Measurements from ENCODE around the gene JMY.

Gene JMY

GRCh38 chr5:79235634-79236361 is at the start of gene JMY:
Gene JMY (plus strand): TSS chr5:79236131. CDS start chr5:79236651, 520 bp downstream.
- peak; percentile 73 for DNase-seq

DNA sequence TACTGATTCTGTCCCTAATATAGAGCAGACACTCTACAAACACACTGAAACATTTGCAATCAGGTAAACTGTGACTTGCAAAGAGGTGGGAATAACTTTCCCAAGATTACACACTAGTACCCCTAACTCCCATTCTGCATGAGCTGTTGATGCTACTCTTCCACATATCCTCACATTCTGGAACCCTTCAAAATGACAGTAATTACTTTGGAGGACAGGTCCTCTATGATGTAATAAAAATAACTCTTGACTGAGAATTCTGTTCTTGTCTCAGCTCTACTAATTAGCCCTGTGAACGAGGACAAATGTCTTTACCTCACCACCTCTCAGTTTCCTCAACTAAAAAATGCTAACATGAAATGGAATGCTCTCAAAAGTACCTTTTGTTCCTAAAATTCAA is 49.5 kb upstream of the JMY start:
- no peak for DNase-seq

DNA sequence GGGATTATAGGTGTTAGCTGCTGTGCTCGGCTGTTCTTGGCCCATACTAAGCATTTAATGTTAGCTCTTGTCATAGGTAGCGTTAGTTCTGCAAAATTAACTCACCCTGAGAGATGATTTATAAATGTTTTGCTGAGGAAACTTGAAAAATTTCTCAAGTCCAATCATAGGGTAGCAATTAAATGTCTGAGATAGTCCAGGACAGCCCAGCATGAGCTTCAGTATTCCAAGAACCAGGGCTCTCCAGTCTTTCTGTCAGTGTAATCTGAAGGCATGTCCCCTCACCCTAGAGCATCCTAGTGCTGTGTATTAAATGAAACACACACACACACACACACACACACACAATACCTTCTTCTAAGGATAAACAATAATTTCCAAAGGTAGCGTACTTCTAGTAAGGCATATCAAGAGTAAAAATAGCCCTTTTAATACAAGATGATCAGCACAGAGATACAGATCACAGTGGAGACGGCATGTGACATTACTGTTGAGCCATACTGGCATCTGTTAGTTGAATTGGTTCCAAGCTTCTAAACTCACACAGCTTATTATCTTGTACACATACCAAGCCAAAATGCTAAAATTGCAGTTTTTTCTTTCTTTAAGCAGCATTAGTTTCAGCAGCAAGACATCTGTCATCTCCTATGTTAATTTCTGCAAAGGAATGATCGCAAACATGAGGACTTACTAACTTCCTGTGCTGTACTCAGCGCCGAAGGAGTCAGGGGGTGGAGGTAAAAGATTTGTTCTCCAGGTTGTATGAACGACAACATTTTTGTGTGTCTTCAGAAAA is 46.3 kb upstream of the JMY start:
- DNase-seq, result no peak

DNA sequence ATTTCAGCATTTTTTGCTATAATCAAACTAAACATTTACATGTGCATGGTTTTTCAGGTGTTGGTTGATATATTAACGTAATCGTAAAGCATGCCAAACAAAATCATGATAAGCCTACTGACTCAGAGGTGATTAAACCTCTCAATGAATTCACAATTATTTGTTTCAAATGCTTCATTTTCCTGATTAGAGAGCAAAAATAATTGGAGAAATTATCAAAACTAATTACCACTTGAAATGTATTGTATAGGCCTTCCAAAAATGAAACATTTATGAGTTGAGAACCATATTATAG is 45.7 kb upstream of the JMY start:
- DNase-seq, result no peak

- no peak for DNase-seq
These were observed 44.5 kb upstream of the JMY start for GRCh38 chr5:79191457-79191856.

DNA sequence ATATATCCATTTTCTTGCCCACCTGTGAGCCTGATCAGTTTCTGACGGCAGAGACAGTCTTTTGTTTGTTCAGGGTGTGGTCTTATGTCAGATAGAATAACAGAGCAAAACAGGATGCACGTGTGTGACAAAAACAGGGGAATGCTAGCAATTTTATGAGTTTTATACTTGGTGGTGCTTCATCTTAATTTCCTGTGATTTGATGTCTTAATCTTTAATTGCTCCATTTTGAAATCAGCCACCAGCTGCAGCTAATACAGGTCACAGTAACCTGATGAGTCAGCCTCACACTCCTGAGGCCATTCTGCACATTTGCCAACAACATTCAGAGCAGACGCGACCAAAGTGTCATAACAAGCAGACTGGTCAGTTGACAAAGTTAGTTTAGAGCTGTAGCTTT is 42.3 kb upstream of the JMY start:
- DNase-seq, result no peak

DNA sequence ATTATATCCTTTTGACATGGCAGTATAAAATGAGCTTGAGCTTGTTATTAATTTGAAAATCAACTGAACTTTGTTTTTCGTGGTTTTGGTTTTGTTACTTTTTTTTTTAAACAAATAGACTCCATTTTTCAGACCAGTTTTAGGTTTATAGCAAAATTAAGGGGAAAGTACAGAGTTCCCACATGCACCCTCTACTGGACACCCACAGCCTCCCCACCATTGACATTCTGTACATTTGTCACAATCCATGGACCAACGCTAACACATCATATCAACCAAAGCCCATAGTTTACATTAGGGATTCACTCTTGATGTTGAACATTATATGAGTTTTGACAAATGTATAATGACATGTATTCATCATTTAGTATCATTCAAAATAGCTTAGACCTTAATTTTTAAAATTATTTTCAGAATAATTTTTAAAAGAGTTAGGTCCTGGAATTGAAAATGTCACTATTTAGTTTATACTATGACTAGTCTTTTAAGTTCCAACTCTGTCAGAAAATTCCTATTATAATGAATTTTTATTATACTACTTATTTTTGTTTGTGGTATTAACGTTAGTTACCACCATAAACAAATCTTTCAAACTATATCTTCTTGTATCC is 35.3 kb upstream of the JMY start:
- no peak for DNase-seq

DNA sequence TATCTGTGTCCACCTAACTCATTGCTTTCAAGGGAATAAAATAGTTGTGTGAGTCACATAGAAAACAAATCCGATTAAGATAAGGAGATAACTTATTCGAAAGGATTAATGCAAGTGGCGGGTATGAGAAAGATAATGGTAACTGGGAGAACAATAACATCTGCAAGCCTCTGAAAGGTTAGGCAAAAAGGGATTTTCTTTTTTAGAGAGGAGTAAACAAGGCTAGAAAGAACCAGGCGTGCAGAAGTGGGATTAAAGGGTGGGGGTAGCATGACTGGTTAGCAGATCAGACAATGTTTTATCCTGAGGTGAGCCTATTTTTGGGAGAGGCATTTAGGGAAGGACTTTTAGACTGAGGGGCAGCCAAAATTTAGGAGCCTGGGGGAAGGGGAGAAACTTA is 34.7 kb upstream of the JMY start:
- no peak for DNase-seq

GRCh38 chr5:79202076-79202475 is 33.9 kb upstream of the JMY start:
- no peak for DNase-seq

DNA sequence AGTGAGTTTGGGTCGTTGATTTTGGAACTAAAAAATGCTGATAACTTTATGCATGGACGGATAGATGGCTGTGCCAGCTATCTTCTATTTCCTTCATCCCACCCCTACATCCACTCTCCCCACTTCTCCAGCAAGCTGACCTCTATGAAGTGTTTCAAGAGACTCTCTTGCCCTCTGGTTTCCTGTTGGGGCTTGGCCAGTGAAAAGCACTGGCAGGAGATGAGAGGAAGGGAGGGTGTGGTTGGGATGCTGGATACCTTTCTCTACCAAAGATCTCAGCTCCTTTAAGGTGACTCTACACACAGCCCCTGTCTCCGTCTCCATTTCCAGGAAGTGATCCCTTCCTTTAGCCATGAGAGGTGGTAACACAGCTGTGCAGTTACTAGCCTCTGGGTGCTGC is 30.0 kb upstream of the JMY start:
- DNase-seq, result no peak

- no peak for DNase-seq
These were observed 29.4 kb upstream of the JMY start for GRCh38 chr5:79206541-79206940.

DNA sequence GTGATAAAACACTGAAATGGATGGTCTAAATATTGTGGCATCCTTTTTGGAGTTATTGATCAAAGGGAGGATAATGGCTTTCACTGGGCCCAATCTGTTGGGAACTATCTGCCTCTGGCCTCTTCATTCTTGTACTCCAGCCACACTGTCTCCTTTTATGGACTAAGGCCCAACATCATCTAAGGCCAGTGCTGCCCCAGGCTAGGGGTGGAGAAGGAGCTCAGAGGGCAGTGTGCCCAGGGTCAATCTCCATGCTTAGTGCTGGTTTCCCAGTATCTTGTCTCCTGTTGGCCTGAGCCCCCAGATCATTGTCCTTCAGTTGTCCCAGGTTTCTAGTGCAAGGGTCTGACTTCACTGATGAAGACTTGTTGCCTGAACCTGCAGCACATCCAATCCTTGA is 26.4 kb upstream of the JMY start:
- DNase-seq, result no peak

DNA sequence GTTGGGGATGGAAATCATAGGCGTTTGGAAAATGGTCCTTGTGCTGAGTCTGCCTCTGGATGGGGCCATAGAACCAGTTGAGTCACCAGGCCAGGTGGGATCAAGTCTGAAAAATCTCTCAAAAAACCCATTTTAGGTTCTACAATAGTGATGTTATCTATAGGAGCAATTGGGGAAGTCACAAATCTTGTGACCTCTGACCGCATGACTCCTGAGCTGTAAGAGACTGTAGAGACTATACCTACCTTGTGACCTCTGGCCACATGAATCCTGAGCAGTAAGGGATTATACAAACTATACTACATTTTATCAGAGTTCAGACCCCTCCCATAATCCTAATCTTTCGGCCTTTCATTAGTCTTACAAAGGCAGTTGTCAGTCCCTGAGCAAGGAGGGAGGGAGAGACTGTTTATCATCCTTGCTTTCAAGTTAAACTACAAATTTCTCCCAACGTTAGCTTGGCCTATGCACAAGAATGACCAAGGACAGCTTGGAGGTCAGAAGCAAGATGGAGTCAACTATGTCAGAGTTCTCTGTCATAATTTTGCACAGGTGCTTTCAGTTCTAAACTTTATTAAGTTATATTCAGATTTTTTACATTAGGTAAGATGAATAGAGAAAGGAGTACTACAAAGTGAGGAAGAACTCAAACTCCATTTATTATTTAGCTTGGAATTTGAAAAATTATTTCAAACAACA is 11.5 kb upstream of the JMY start:
- DNase-seq, result no peak

DNA sequence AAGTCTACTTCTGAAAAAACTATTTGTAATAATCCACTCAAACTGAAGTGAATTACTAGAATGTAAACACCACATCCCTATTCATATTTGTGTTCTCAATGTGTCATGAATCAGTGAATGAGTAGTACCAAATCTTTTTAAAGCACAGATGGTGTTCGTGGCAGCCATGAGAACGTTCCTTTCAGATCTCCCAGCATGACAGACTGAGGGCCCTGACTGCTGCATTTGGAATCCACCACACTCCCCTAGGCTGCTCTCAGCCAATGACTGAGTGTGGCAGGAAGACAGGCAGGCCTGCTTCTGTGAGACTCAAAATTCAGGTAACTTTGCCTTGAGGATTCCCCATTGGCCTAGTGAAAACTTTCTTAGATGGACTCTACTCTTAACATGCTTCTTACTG is 10.9 kb upstream of the JMY start:
- no peak for DNase-seq

- no peak for DNase-seq
These were observed 10.5 kb upstream of the JMY start for GRCh38 chr5:79225441-79225840.

GRCh38 chr5:79227484-79228025 is 8.4 kb upstream of the JMY start:
- DNase-seq, result no peak

DNA sequence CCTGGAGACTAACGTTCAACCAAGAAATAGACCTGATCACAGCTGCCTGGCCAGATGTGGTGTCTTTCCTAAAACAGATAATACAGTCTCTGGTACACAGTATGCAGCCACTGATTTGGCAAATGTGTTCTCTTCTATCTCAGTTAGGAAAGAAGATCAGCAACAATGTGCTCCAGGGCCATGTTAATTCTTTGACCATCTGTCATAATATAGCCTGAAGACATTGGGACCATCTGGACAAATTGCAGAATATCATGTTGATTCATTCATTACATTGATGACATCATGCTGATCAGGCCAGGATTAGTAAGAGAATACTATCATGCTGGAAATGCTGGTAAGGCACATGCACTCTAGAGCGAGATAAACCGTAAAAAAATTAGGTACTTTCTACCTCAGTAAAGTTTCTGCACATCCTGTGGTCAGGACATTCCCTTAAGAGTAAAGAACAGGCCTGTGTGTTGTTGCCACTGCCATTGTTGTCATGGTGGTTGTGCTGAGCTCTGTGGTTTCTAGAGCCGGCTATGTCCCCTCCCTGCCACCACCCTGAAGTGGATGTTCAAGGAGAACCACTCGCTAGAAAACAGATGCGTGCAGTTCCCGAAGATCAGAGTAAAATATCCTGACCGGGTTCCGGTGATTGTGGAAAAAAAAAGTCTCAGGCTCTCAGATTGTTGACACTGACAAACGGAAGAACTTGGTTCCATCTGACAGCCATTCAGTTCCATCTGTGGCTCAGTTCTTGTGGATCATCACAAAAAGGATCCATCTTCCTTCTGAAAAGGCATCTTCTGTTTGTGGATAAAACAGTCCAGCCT is 6.4 kb upstream of the JMY start:
- no peak for DNase-seq

DNA sequence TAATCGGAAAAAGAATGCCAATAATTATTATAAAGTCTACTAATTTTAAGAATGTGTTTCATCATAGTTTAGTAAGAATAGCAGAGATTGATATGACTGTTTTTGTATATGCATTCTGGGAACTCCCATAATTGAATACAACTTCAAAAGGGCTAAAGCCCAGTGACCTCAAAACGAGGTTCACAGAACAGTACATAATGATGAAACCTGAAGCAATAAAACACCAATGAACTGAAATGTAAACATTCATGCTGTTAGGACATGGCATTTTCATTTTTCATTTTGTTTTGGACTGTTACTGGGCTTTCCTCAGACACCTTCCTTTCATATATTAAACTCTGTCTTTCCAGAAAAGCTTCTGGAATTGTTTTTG is 684 bp upstream of the JMY start:
- no peak for DNase-seq

DNA sequence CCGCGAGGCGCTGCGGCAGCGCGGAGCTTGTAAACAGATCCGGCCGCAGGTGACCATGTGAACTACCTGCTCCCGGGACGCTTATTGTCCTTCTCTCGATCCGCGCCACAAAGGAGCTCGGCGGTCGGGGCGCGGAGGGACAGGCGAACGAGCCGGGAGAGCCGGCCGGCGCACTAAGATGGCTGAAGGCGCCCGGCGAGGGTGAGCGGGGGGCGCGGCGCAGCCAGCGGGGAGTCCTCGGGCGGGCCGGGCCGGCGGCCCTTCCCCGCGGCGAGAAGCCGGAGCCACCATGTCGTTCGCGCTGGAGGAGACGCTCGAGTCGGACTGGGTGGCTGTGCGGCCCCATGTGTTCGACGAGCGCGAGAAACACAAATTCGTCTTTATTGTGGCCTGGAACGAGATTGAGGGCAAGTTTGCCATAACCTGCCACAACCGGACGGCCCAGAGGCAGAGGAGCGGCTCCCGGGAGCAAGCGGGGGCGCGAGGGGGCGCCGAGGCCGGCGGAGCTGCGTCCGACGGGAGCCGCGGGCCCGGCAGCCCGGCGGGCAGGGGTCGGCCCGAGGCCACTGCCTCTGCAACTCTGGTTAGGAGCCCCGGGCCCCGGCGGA is 535 bp downstream of the JMY start:
- DNase-seq, result peak; percentile 25

DNA sequence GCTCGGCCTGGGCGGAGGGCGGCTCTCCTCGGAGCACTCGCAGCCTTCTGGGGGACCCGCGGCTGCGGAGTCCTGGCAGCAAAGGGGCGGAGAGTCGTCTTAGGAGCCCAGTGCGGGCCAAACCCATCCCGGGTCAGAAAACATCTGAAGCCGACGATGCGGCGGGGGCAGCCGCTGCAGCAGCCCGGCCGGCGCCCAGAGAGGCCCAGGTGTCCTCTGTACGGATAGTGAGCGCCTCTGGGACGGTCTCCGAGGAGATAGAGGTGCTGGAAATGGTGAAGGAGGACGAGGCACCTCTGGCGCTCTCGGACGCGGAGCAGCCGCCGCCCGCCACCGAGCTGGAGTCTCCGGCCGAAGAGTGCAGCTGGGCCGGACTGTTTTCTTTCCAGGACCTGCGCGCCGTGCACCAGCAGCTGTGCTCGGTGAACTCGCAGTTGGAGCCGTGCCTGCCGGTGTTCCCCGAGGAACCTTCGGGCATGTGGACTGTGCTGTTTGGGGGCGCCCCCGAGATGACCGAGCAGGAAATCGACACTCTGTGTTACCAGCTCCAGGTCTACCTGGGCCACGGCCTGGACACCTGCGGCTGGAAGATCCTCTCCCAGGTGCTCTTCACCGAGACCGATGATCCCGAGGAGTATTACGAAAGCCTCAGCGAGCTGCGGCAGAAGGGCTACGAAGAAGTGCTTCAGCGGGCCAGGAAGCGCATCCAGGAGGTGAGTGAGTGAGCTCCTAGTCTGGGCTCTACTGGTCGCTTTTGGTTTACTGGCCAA is 1.2 kb downstream of the JMY start:
- DNase-seq, result peak; percentile 24

Data from activated effector memory CD4-positive, alpha-beta T cell treated with Interleukin-2 at 50 U/mL for 16 hours (primary cell).